ENCODE measurements around the gene ADAMTSL1.

Gene ADAMTSL1

GRCh38 chr9:18555105-18555883 lies 81.3 kb downstream of the ADAMTSL1 start:
- no peak for DNase-seq

- DNase-seq, result no peak
These were observed 90.3 kb downstream of the ADAMTSL1 start for GRCh38 chr9:18564018-18564880.

- no peak for DNase-seq
These were observed 92.2 kb downstream of the ADAMTSL1 start for GRCh38 chr9:18566121-18566520.

- no peak for DNase-seq
These were observed 95.0 kb downstream of the ADAMTSL1 start for GRCh38 chr9:18568973-18569372.

GRCh38 chr9:18569941-18570630 lies 96.1 kb downstream of the ADAMTSL1 start:
- no peak for DNase-seq

- no peak for DNase-seq
These were observed 99.1 kb downstream of the ADAMTSL1 start for GRCh38 chr9:18573021-18573556.

GRCh38 chr9:18575686-18576085 lies 101.7 kb downstream of the ADAMTSL1 start:
- DNase-seq, result no peak

GRCh38 chr9:18579536-18579935 lies 105.6 kb downstream of the ADAMTSL1 start:
- DNase-seq, result no peak

- DNase-seq, result no peak
These were observed 106.2 kb downstream of the ADAMTSL1 start for GRCh38 chr9:18580151-18580550.

GRCh38 chr9:18585996-18586395 lies 112.0 kb downstream of the ADAMTSL1 start:
- no peak for DNase-seq

- no peak for DNase-seq
These were observed 114.0 kb downstream of the ADAMTSL1 start for GRCh38 chr9:18588002-18588401.

- no peak for DNase-seq
These were observed 117.3 kb downstream of the ADAMTSL1 start for GRCh38 chr9:18591261-18591660.

- DNase-seq, result no peak
These were observed 120.9 kb downstream of the ADAMTSL1 start for GRCh38 chr9:18594837-18595236.

GRCh38 chr9:18595597-18595996 lies 121.6 kb downstream of the ADAMTSL1 start:
- DNase-seq, result no peak

- DNase-seq, result no peak
These were observed 123.0 kb downstream of the ADAMTSL1 start for GRCh38 chr9:18596920-18597319.

GRCh38 chr9:18598969-18599368 lies 125.0 kb downstream of the ADAMTSL1 start:
- no peak for DNase-seq

- DNase-seq, result no peak
These were observed 127.1 kb downstream of the ADAMTSL1 start for GRCh38 chr9:18601026-18601425.

- DNase-seq, result no peak
These were observed 128.0 kb downstream of the ADAMTSL1 start for GRCh38 chr9:18601956-18602355.

- DNase-seq, result no peak
These were observed 131.1 kb downstream of the ADAMTSL1 start for GRCh38 chr9:18604767-18605730.

GRCh38 chr9:18605766-18606180 lies 131.8 kb downstream of the ADAMTSL1 start:
- no peak for DNase-seq

- DNase-seq, result no peak
These were observed 132.3 kb downstream of the ADAMTSL1 start for GRCh38 chr9:18606281-18606680.

- no peak for DNase-seq
These were observed 132.9 kb downstream of the ADAMTSL1 start for GRCh38 chr9:18606846-18607245.

Data from activated naive CD4-positive, alpha-beta T cell treated with Interleukin-2 at 50 U/mL for 16 hours (primary cell).